Testis (tissue), 2 donors: ENCODE data around the gene KDM4C.

Experiments used
- CTCF ChIP-seq, 3 experiments: fragments of 450-650 bp in 2 of 3; fragments of 200-600 bp in 1 of 3; sonication (generic) in 1 of 3; IDR thresholded peaks; one replicate each; pipeline ENCODE4 v1.5.1; 2016 to 2019; ENCODE audit warnings: antibody characterized with exemption in 3 of 3, mild to moderate bottlenecking in 2 of 3, moderate library complexity in 1 of 3
- POLR2A ChIP-seq: fragments of 450-650 bp; IDR thresholded peaks from one replicate; pipeline ENCODE4 v1.6.1; 2017; ENCODE audit warnings: antibody characterized with exemption, mild to moderate bottlenecking, moderate library complexity

- TF ChIP-seq CTCF (IDR thresholded peaks at IDR 0.05) (no peak), POLR2A (no peak)
These were observed 64.9 kb downstream of the KDM4C start for GRCh38 chr9:6822696-6823095.
